ENCODE data around the gene CES2.

Gene CES2, protein sequence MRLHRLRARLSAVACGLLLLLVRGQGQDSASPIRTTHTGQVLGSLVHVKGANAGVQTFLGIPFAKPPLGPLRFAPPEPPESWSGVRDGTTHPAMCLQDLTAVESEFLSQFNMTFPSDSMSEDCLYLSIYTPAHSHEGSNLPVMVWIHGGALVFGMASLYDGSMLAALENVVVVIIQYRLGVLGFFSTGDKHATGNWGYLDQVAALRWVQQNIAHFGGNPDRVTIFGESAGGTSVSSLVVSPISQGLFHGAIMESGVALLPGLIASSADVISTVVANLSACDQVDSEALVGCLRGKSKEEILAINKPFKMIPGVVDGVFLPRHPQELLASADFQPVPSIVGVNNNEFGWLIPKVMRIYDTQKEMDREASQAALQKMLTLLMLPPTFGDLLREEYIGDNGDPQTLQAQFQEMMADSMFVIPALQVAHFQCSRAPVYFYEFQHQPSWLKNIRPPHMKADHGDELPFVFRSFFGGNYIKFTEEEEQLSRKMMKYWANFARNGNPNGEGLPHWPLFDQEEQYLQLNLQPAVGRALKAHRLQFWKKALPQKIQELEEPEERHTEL

DNA sequence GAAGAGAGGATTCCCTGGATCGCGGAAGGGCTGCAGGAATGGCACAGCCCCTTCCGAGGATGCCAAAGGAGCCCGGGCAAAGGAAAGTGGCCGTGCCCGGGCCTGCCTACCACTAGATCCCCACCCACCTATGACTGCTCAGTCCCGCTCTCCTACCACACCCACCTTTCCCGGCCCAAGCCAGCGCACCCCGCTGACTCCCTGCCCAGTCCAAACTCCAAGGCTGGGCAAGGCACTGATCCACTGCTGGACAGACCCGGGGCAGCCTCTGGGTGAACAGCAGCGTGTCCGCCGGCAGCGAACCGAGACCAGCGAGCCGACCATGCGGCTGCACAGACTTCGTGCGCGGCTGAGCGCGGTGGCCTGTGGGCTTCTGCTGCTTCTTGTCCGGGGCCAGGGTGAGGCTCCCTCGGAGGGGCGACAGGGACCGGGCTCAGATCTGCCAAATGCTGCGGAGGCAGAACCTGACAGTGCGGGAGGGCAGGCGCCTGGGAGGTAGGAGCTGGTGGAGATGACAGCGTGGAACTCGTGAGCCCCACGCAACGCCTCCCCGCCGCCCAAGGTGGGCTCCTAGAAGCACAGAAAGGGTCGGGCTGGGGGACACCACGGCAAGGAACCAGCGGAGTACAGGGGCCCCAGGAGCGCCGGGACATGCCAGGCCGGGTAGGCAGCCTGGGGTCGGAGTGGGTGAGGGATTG lies at the start of gene CES2:
Gene CES2 (plus strand): TSS at position 203 of the 698 bp plus-strand sequence. CDS start 120 bp downstream, at position 323.
- H3K4me3 ChIP-seq (ENCODE audit: low read length): peak within 1 kb of the TSS; percentile 95
- TF ChIP-seq, protein P1, sequence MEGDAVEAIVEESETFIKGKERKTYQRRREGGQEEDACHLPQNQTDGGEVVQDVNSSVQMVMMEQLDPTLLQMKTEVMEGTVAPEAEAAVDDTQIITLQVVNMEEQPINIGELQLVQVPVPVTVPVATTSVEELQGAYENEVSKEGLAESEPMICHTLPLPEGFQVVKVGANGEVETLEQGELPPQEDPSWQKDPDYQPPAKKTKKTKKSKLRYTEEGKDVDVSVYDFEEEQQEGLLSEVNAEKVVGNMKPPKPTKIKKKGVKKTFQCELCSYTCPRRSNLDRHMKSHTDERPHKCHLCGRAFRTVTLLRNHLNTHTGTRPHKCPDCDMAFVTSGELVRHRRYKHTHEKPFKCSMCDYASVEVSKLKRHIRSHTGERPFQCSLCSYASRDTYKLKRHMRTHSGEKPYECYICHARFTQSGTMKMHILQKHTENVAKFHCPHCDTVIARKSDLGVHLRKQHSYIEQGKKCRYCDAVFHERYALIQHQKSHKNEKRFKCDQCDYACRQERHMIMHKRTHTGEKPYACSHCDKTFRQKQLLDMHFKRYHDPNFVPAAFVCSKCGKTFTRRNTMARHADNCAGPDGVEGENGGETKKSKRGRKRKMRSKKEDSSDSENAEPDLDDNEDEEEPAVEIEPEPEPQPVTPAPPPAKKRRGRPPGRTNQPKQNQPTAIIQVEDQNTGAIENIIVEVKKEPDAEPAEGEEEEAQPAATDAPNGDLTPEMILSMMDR (conservative IDR thresholded peaks at IDR 0.05; ENCODE audit: low read depth, low read length): no peak
- no peak for DNase-seq (ENCODE audit: low read depth)

DNA sequence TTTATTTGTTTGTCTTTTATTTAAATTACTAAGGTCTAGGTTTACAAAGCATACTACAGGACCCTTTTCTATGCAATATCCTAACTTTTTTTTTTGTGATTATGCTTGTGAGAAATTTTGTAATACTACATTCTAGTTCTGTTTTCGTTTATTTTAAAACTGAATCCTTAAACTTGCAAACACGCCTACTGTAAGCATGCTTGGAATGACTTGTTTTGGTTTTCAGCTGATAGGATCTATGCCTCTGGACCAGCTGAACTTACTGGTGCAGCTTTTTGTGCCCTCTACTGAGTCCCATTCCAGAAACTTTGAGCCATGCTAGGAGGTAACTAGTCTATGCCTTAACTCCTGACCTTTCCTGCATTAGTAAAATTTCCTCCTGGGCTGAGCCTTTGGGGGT lies 49.0 kb upstream of the CES2 start:
- no peak overlapping the region for H3K4me3 ChIP-seq (ENCODE audit: low read length)
- DNase-seq (ENCODE audit: low read depth): no peak
- TF ChIP-seq, protein P1 (conservative IDR thresholded peaks at IDR 0.05; ENCODE audit: low read depth, low read length): no peak

DNA sequence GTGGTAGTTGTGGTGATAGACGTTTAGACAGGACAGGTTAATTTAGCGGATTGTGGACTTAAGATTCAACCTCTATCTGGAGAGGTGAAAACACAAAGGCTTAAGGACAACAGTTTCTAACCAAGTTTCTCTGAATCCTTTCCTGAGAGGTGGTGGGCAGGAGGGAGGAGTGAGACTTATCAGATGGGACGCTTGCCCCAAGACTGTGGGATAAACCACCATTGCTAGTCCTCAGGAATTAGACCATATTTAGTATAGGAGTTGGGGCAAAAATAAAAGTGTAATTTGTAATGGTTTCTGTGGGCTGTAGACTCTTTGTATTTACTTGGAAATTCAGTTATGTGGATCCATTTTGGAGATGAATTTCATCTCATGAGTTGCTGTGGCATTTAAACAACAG lies 48.4 kb upstream of the CES2 start:
- TF ChIP-seq, protein P1 (conservative IDR thresholded peaks at IDR 0.05; ENCODE audit: low read depth, low read length): no peak
- no peak overlapping the region for H3K4me3 ChIP-seq (ENCODE audit: low read length)
- no peak for DNase-seq (ENCODE audit: low read depth)

DNA sequence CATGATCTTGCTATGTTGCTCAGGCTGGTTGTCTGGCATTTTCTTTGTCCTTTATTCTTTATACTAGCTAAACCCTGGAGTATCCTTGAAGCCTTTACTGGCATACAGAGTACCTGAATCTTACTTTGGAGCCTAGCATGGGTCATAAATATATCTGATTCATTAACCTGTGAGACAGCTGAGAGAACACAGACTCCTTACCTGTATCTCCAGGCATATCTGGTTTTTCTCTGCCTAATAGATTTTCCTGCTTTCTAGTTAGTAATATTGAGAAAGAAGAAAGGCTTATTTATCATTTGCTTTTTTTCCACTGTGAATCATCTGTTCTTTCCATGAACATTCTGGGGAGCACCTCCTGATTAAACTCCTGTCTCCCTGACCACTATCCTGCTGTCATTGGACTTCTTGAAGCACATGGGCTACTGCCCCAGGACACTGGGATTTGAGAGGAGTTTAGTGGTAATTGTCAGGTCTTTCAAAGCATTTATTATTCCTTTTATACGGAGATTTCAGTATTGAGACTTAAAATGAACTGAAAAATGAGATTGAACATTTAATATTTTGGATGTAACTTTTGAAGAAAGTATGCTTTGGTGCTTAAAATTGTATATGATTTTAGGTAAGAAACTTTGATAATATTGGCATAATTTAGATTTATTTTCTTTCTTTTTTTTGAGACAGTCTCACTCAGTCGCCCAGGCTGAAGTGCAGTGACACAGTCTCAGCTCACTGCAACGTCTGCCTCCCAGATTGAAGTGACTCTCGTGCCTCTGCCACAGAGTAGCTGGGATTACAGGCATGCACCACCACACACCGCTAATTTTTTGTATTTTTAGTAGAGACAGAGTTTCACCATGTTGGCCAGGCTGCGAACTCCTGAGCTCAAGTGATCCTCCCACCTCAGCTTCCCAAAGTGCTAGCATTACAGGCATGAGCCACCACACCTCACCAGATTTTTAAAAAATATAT lies 46.4 kb upstream of the CES2 start:
- no peak overlapping the region for H3K4me3 ChIP-seq (ENCODE audit: low read length)
- no peak for DNase-seq (ENCODE audit: low read depth)
- TF ChIP-seq, protein P1 (conservative IDR thresholded peaks at IDR 0.05; ENCODE audit: low read depth, low read length): no peak

DNA sequence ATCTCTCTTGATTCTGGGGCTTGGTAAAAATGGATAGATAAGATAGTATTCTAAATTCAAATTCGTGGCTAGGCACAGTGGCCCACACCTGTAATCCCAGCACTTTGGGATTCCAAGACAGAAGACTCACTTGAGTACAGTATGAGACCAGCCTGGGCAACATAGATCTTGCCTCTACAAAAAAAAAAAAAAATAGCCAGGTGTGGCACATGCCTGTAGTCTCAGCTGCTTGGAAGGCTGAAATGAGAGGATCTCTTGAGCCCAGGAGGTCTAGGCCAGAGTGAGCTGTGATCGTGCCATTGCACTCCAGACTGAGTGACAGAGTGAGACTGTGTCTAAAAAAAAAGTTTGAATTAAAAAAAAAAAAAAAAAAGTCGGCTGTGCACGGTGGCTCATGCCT lies 45.7 kb upstream of the CES2 start:
- H3K4me3 ChIP-seq (ENCODE audit: low read length): no peak overlapping the region
- TF ChIP-seq, protein P1 (conservative IDR thresholded peaks at IDR 0.05; ENCODE audit: low read depth, low read length): no peak
- no peak for DNase-seq (ENCODE audit: low read depth)

DNA sequence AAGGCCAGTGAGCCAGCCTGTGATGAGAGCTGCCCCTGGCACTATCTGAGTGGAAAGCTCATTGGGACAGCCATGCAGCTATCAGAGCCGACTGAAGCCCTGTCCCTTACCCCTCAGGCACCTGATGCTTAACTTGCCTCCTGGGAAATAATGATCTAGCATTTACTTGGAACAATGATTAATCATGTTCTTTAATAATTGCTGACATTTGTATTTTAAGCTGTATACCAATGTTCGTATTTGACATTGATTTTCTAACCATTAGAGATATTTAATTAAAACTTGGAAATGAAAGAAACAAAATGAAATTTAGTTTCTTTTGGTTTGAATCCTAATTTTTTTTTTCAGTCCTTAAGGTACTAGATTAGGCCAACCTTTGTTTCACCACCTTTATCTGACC lies 44.5 kb upstream of the CES2 start:
- TF ChIP-seq, protein P1 (conservative IDR thresholded peaks at IDR 0.05; ENCODE audit: low read depth, low read length): no peak
- DNase-seq (ENCODE audit: low read depth): no peak
- no peak overlapping the region for H3K4me3 ChIP-seq (ENCODE audit: low read length)
